Activated CD8-positive, alpha-beta memory T cell treated with anti-CD3 and anti-CD28 coated beads for 48 hours (primary cell): ENCODE results near the gene MBNL1.
A peak's percentile ranks its signal among the peaks of the same experiment; 100 is the strongest.

Source experiments
- DNase-seq, 3 experiments: peaks; one replicate each; pipeline ENCODE4 v3.0.0-alpha.2; 2020; ENCODE audit warnings: low read depth in 2 of 3, low spot score in 2 of 3

Gene MBNL1

GRCh38 chr3:152295806-152296205 is 27.1 kb downstream of the MBNL1 start:
- no peak for DNase-seq

GRCh38 chr3:152296382-152296781 is 27.7 kb downstream of the MBNL1 start:
- DNase-seq, result no peak

- no peak for DNase-seq
Observed at GRCh38 chr3:152296971-152297370, 28.2 kb downstream of the MBNL1 start.

GRCh38 chr3:152298393-152299248 is 29.9 kb downstream of the MBNL1 start:
- peak in 1 of 3 experiments; percentile 41 for DNase-seq

GRCh38 chr3:152299249-152299976 is 30.7 kb downstream of the MBNL1 start:
- DNase-seq, result no peak

GRCh38 chr3:152300029-152300731 is 31.5 kb downstream of the MBNL1 start:
- DNase-seq, result no peak

GRCh38 chr3:152301745-152302181 is 33.0 kb downstream of the MBNL1 start:
- DNase-seq, result no peak

- no peak for DNase-seq
Observed at GRCh38 chr3:152302521-152303021, 33.8 kb downstream of the MBNL1 start.

- DNase-seq, result no peak
Observed at GRCh38 chr3:152304160-152304559, 35.4 kb downstream of the MBNL1 start.

GRCh38 chr3:152305075-152305474 is 36.3 kb downstream of the MBNL1 start:
- DNase-seq, result no peak

- no peak for DNase-seq
Observed at GRCh38 chr3:152307829-152308474, 39.2 kb downstream of the MBNL1 start.

- DNase-seq, result no peak
Observed at GRCh38 chr3:152308475-152308844, 39.7 kb downstream of the MBNL1 start.

GRCh38 chr3:152309031-152309430 is 40.3 kb downstream of the MBNL1 start:
- no peak for DNase-seq

- no peak for DNase-seq
Observed at GRCh38 chr3:152309535-152310307, 41.0 kb downstream of the MBNL1 start.

- no peak for DNase-seq
Observed at GRCh38 chr3:152313430-152313829, 44.7 kb downstream of the MBNL1 start.

- no peak for DNase-seq
Observed at GRCh38 chr3:152313914-152314313, 45.2 kb downstream of the MBNL1 start.

GRCh38 chr3:152314677-152315353 is 46.1 kb downstream of the MBNL1 start:
- no peak for DNase-seq

- DNase-seq, result no peak
Observed at GRCh38 chr3:152315623-152316022, 46.9 kb downstream of the MBNL1 start.

- no peak for DNase-seq
Observed at GRCh38 chr3:152316318-152316717, 47.6 kb downstream of the MBNL1 start.

- no peak for DNase-seq
Observed at GRCh38 chr3:152317184-152317583, 48.5 kb downstream of the MBNL1 start.
